GM21423 (cell line): ENCODE results near the gene CCND1.

Experiments
- ATAC-seq: cut with Tn5 transposase; IDR thresholded peaks from one replicate; pipeline ENCODE4 v1.9.1; 2021; ENCODE audit warnings: mild to moderate bottlenecking, moderate library complexity; ENCODE audit not compliant: unreplicated experiment

Gene CCND1

GRCh38 chr11:69640995-69641581 lies at the start of gene CCND1:
TSS of gene CCND1 (plus strand) at chr11:69641156. CDS start at chr11:69641314, 158 bp downstream.
- no peak for ATAC-seq

GRCh38 chr11:69592986-69593650 lies 47.8 kb upstream of the CCND1 start:
- ATAC-seq, result no peak

GRCh38 chr11:69593851-69594250 lies 47.1 kb upstream of the CCND1 start:
- ATAC-seq, result no peak

- ATAC-seq, result no peak
These were observed 46.5 kb upstream of the CCND1 start for GRCh38 chr11:69594481-69594880.

GRCh38 chr11:69595805-69596665 lies 44.9 kb upstream of the CCND1 start:
- no peak for ATAC-seq

- ATAC-seq, result no peak
These were observed 42.8 kb upstream of the CCND1 start for GRCh38 chr11:69598147-69598546.

- ATAC-seq, result no peak
These were observed 41.5 kb upstream of the CCND1 start for GRCh38 chr11:69599502-69599901.

GRCh38 chr11:69600001-69600400 lies 41.0 kb upstream of the CCND1 start:
- ATAC-seq, result no peak

GRCh38 chr11:69601011-69601975 lies 39.7 kb upstream of the CCND1 start:
- no peak for ATAC-seq

GRCh38 chr11:69603111-69603836 lies 37.7 kb upstream of the CCND1 start:
- ATAC-seq, result no peak

- no peak for ATAC-seq
These were observed 36.9 kb upstream of the CCND1 start for GRCh38 chr11:69604055-69604454.

GRCh38 chr11:69605737-69606526 lies 35.0 kb upstream of the CCND1 start:
- no peak for ATAC-seq

GRCh38 chr11:69609351-69609750 lies 31.6 kb upstream of the CCND1 start:
- ATAC-seq, result no peak

- no peak for ATAC-seq
These were observed 29.1 kb upstream of the CCND1 start for GRCh38 chr11:69611548-69612526.

GRCh38 chr11:69613594-69613993 lies 27.4 kb upstream of the CCND1 start:
- ATAC-seq, result no peak

GRCh38 chr11:69614085-69614484 lies 26.9 kb upstream of the CCND1 start:
- no peak for ATAC-seq

- no peak for ATAC-seq
These were observed 25.2 kb upstream of the CCND1 start for GRCh38 chr11:69615545-69616278.
